ENCODE data around the gene ZNF655. TPM values are rescaled to one million over a fixed set of nuclear protein-coding genes. Genes with fewer than 3 reads are reported as not detected.
A peak's percentile ranks its signal among the peaks of the same experiment; 100 is the strongest.

Gene ZNF655
- total and polyA plus RNA-seq, 4 donors: 41.3 to 138 (median 61.2) TPM

DNA sequence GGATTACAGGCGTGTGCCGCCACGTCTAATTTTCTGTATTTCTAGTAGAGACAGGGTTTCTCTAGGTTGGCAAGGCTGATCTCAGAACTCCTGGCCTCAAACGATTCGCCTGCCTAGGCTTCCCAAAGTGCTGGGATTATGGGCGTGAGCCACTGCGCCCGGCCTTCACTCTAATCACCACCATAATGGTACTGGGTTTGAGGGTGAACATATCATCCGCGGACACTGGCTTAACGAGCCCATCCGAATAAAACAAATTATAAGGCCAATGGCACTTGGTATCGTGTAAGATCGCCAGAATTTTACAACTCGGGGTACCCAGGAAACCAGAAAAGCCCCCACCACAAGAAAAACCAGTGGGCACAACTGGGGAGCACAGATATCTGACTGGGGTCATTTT, 7.1 kb upstream of the ZNF655 start:
- TF ChIP-seq, protein P1, sequence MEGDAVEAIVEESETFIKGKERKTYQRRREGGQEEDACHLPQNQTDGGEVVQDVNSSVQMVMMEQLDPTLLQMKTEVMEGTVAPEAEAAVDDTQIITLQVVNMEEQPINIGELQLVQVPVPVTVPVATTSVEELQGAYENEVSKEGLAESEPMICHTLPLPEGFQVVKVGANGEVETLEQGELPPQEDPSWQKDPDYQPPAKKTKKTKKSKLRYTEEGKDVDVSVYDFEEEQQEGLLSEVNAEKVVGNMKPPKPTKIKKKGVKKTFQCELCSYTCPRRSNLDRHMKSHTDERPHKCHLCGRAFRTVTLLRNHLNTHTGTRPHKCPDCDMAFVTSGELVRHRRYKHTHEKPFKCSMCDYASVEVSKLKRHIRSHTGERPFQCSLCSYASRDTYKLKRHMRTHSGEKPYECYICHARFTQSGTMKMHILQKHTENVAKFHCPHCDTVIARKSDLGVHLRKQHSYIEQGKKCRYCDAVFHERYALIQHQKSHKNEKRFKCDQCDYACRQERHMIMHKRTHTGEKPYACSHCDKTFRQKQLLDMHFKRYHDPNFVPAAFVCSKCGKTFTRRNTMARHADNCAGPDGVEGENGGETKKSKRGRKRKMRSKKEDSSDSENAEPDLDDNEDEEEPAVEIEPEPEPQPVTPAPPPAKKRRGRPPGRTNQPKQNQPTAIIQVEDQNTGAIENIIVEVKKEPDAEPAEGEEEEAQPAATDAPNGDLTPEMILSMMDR (IDR thresholded peaks at IDR 0.05; ENCODE audit: control extremely low read depth, extremely low read depth): no peak
- Histone ChIP-seq H3K36me3 (ENCODE audit: control insufficient read depth in 4 of 4, insufficient read depth in 4 of 4, low read length in 4 of 4) (peaks cover 3 to 27% (median 18%) of the 10 kb centered on the region in 4 donors), H3K4me1 (ENCODE audit: control insufficient read depth in 5 of 5, insufficient read depth in 5 of 5, low read length in 5 of 5) (peaks cover 0 to 11% (median 0%) of the 10 kb centered on the region in 5 donors), H3K9ac (ENCODE audit: insufficient read depth in 1 of 2, low read length in 2 of 2) (peak overlapping the region; percentile 96 to 98), H3K27ac (ENCODE audit: low read depth in 1 of 2, low read length in 1 of 2) (peak overlapping the region; percentile 96 to 97), H3K9me3 (ENCODE audit: control insufficient read depth in 4 of 4, insufficient read depth in 3 of 4, low read length in 3 of 4) (peaks cover 0 to 4% (median 0%) of the 10 kb centered on the region in 4 donors), H3K27me3 (ENCODE audit: control insufficient read depth in 3 of 3, insufficient read depth in 3 of 3, low read length in 2 of 3) (no peaks in the 10 kb centered on the region), H3K4me3 (peak overlapping the region; percentile 100)
- ATAC-seq (ENCODE audit: insufficient read depth, low FRiP score) (no peak), DNase-seq (peak in 1 of 3 donors; percentile 21)
- 12 to 15% methylated on average over 15 of the region's 15 CpGs for WGBS, 2 donors

GRCh38 chr7:99551767-99552463, 6.5 kb upstream of the ZNF655 start, which contains the start of gene FAM200A:
TSS of gene FAM200A (minus strand) at chr7:99552114. CDS start at chr7:99548407, 3,707 bp downstream.
- peak within 1 kb of the TSS; percentile 96 to 98 for H3K9ac ChIP-seq (ENCODE audit: insufficient read depth in 1 of 2, low read length in 2 of 2)
- H3K27ac ChIP-seq (ENCODE audit: low read depth in 1 of 2, low read length in 1 of 2): peak within 1 kb of the TSS; percentile 96 to 97
- H3K4me1 ChIP-seq (ENCODE audit: control insufficient read depth in 5 of 5, insufficient read depth in 5 of 5, low read length in 5 of 5): peaks cover 0 to 12% (median 0%) of the 10 kb centered on the region in 5 donors
- peaks cover 3 to 27% (median 18%) of the 10 kb centered on the region in 4 donors for H3K36me3 ChIP-seq (ENCODE audit: control insufficient read depth in 4 of 4, insufficient read depth in 4 of 4, low read length in 4 of 4)
- TF ChIP-seq, protein P1 (IDR thresholded peaks at IDR 0.05; ENCODE audit: control extremely low read depth, extremely low read depth): no peak
- peaks cover 0 to 4% (median 0%) of the 10 kb centered on the region in 4 donors for H3K9me3 ChIP-seq (ENCODE audit: control insufficient read depth in 4 of 4, insufficient read depth in 3 of 4, low read length in 3 of 4)
- ATAC-seq (ENCODE audit: insufficient read depth, low FRiP score): peak; percentile 94
- H3K27me3 ChIP-seq (ENCODE audit: control insufficient read depth in 3 of 3, insufficient read depth in 3 of 3, low read length in 2 of 3): no peaks in the 10 kb centered on the region
- peak within 1 kb of the TSS; percentile 100 for H3K4me3 ChIP-seq
- 0 to 1% methylated on average over 37 of the region's 37 CpGs for WGBS, 2 donors
- peak; percentile 94 to 99 (median 95) for DNase-seq

- DNase-seq: no peak
- 96 to 98% methylated on average over 4 of the region's 4 CpGs for WGBS, 2 donors
- Histone ChIP-seq H3K9ac (ENCODE audit: insufficient read depth in 1 of 2, low read length in 2 of 2) (no peak overlapping the region), H3K27ac (ENCODE audit: low read depth in 1 of 2, low read length in 1 of 2) (no peak overlapping the region), H3K4me1 (ENCODE audit: control insufficient read depth in 5 of 5, insufficient read depth in 5 of 5, low read length in 5 of 5) (peaks cover 0 to 21% (median 8%) of the 10 kb centered on the region in 5 donors), H3K27me3 (ENCODE audit: control insufficient read depth in 3 of 3, insufficient read depth in 3 of 3, low read length in 2 of 3) (no peaks in the 10 kb centered on the region), H3K9me3 (ENCODE audit: control insufficient read depth in 4 of 4, insufficient read depth in 3 of 4, low read length in 3 of 4) (peaks cover 0 to 4% (median 0%) of the 10 kb centered on the region in 4 donors), H3K4me3 (no peak overlapping the region), H3K36me3 (ENCODE audit: control insufficient read depth in 4 of 4, insufficient read depth in 4 of 4, low read length in 4 of 4) (peaks cover 3 to 18% (median 10%) of the 10 kb centered on the region in 4 donors)
- TF ChIP-seq, protein P1 (IDR thresholded peaks at IDR 0.05; ENCODE audit: control extremely low read depth, extremely low read depth): no peak
- ATAC-seq (ENCODE audit: insufficient read depth, low FRiP score): no peak
These were observed 5.4 kb upstream of the ZNF655 start for GRCh38 chr7:99553039-99553438.
